Measurements from ENCODE around the gene RAB3C. TPM values are rescaled to one million over a fixed set of nuclear protein-coding genes. Genes with fewer than 3 reads are reported as not detected.

RAB3C gene
- total RNA-seq, 2 experiments from 2014 or later: not detected

GRCh38 chr5:58904737-58905136 is 321.9 kb downstream of the RAB3C start:
- no peak overlapping the region for H3K4me3 Mint-ChIP-seq
- no peaks in the 10 kb centered on the region for H3K27me3 Mint-ChIP-seq
- intact Hi-C loops (cut with micrococcal nuclease): no loop called here
- no peaks in the 10 kb centered on the region for H3K4me1 Mint-ChIP-seq (ENCODE audit: low read depth)
- CTCF ChIA-PET: interaction anchor here (0.7 kb wide), 1 partner anchor 111 kb away, joined by 3 read pairs; no protein-coding TSS in a partner anchor
- peaks cover 2% of the 10 kb centered on the region for H3K9me3 Mint-ChIP-seq
- POLR2A ChIA-PET: no interaction called here
- no peak for DNase-seq
- H3K36me3 Mint-ChIP-seq: no peaks in the 10 kb centered on the region
- no peak overlapping the region for H3K27ac Mint-ChIP-seq

- H3K4me1 Mint-ChIP-seq (ENCODE audit: low read depth): no peaks in the 10 kb centered on the region
- no peak overlapping the region for H3K4me3 Mint-ChIP-seq
- H3K9me3 Mint-ChIP-seq: peaks cover 2% of the 10 kb centered on the region
- intact Hi-C loops (cut with micrococcal nuclease): no loop called here
- no peak for DNase-seq
- POLR2A ChIA-PET: no interaction called here
- CTCF ChIA-PET: interaction anchor here (1.0 kb wide), 2 partner anchors 14 to 20 kb away, joined by 3 read pairs; no protein-coding TSS in a partner anchor
- no peaks in the 10 kb centered on the region for H3K27me3 Mint-ChIP-seq
- H3K36me3 Mint-ChIP-seq: no peaks in the 10 kb centered on the region
- no peak overlapping the region for H3K27ac Mint-ChIP-seq
Observed at GRCh38 chr5:58905944-58906343, 323.1 kb downstream of the RAB3C start.

Other genes with a start within 250 kb of the RAB3C start
- 1 to 10 TPM; 1.4 to 2.2 TPM for gene PLK2, start 123.0 kb upstream of the RAB3C start, total RNA-seq
- gene GAPT, start 91.6 kb upstream of the RAB3C start, total RNA-seq: not detected

Data from activated CD4-positive, alpha-beta memory T cell treated with anti-CD3 and anti-CD28 coated beads for 36 hours (primary cell).